ENCODE results near the gene HSPG2. TPM values are rescaled to one million over a fixed set of nuclear protein-coding genes. Genes with fewer than 3 reads are reported as not detected.

HSPG2 gene
- total RNA-seq, 1 donor from 2014 or later = 28.7 TPM

DNA sequence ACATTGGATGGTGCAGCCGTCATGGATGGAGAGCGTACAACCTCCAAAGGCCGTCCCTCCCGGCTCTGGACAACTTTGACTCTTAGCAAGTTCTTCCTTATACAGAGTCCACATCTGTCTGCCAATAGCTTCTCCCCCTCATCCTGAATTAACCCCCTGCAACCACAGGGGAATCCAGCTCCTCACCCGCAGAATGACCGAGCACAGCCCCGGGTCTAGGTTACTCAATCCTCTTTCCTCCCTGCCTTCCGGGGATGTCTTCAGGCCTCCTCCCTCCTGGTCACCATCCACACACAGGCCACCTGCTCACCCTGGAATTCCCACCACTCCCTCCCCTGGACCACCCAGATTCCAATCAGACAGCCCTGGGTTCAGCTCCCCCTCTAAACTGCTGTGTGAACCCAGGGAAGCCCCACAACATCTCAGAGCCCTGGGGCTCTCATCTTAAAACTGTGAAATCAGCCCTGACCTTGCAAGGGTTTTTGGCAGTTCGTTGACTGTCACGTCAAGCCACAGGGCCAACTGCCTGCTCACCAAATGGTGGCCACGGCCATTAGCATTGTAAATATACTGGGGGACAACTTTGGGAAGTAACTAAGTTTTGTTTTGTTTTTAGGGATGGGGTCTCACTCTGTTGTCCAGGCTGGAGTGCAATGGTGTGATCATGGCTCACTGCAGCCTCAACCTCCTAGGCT lies 54.2 kb downstream of the HSPG2 start:
- H3K4me3 ChIP-seq (ENCODE audit: low read depth, low read length) = no peak overlapping the region
- FAIRE-seq = no peak
- no peak for TF ChIP-seq CTCF (IDR thresholded peaks at IDR 0.05; ENCODE audit: insufficient read depth, low read length, severe bottlenecking)
- peaks cover 60% of the 10 kb centered on the region for H3K36me3 ChIP-seq (ENCODE audit: control insufficient read depth, insufficient read depth, low read length)
- no peaks in the 10 kb centered on the region for H3K27me3 ChIP-seq (ENCODE audit: control insufficient read depth, insufficient read depth, low read length)
- DNase-seq (ENCODE audit: low read depth) = no peak

DNA sequence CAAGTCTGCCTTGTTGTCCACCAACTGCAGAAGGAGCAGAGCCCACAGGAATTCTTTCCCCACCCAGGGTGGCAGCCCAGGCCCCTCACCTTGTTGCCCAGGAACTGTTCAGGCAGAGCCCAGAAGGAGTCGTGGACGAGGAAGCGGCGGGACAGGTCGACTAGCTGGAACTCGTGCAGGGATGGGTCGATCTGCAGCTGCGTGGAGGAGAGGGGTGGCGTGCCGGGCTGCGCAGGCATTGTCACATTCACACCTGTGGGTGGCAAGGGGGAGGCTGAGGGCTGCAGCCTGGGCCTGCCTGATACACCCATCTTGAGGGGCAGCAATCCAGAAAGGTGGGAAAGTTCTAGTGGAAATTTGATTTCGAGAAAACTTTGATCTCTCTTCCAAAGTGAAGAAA lies 55.9 kb downstream of the HSPG2 start:
- TF ChIP-seq CTCF (IDR thresholded peaks at IDR 0.05; ENCODE audit: insufficient read depth, low read length, severe bottlenecking) = no peak
- Histone ChIP-seq H3K27me3 (ENCODE audit: control insufficient read depth, insufficient read depth, low read length) (no peaks in the 10 kb centered on the region), H3K36me3 (ENCODE audit: control insufficient read depth, insufficient read depth, low read length) (peaks cover 58% of the 10 kb centered on the region), H3K4me3 (ENCODE audit: low read depth, low read length) (no peak overlapping the region)
- FAIRE-seq (no peak), DNase-seq (ENCODE audit: low read depth) (no peak)

DNA sequence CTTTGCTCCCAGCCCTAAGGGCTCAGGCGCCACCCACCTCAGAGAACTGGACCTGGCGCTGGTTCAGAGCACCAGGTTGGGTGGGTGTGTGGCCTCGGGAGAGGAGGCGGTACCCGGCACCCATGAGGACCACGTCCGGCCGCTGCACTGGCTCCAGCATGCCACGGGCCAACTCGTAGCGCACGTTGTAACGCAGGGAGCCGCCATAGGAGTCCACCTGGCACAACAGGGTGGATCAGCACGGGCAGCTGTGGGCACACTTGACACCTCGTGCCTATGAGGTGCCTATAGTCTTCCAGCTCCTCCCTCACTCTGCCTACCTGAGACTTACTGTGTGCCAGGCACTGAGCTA lies 56.5 kb downstream of the HSPG2 start:
- FAIRE-seq = no peak
- TF ChIP-seq CTCF (IDR thresholded peaks at IDR 0.05; ENCODE audit: insufficient read depth, low read length, severe bottlenecking) = no peak
- DNase-seq (ENCODE audit: low read depth) = no peak
- H3K36me3 ChIP-seq (ENCODE audit: control insufficient read depth, insufficient read depth, low read length) = peaks cover 59% of the 10 kb centered on the region
- H3K4me3 ChIP-seq (ENCODE audit: low read depth, low read length) = no peak overlapping the region
- H3K27me3 ChIP-seq (ENCODE audit: control insufficient read depth, insufficient read depth, low read length) = no peaks in the 10 kb centered on the region

- DNase-seq (ENCODE audit: low read depth) (no peak), FAIRE-seq (no peak)
- Histone ChIP-seq H3K4me3 (ENCODE audit: low read depth, low read length) (no peak overlapping the region), H3K27me3 (ENCODE audit: control insufficient read depth, insufficient read depth, low read length) (no peaks in the 10 kb centered on the region), H3K36me3 (ENCODE audit: control insufficient read depth, insufficient read depth, low read length) (peaks cover 59% of the 10 kb centered on the region)
- no peak for TF ChIP-seq CTCF (IDR thresholded peaks at IDR 0.05; ENCODE audit: insufficient read depth, low read length, severe bottlenecking)
Measured at GRCh38 chr1:21879928-21880618, 57.0 kb downstream of the HSPG2 start.

- Histone ChIP-seq H3K27me3 (ENCODE audit: control insufficient read depth, insufficient read depth, low read length) (no peaks in the 10 kb centered on the region), H3K4me3 (ENCODE audit: low read depth, low read length) (no peak overlapping the region), H3K36me3 (ENCODE audit: control insufficient read depth, insufficient read depth, low read length) (peaks cover 59% of the 10 kb centered on the region)
- TF ChIP-seq CTCF (IDR thresholded peaks at IDR 0.05; ENCODE audit: insufficient read depth, low read length, severe bottlenecking) = no peak
- FAIRE-seq (peak; percentile 72), DNase-seq (ENCODE audit: low read depth) (no peak)
Measured at GRCh38 chr1:21878840-21879478, 58.2 kb downstream of the HSPG2 start.

All from bronchial epithelial cell (primary cell).